ENCODE data around the gene PBX4.

PBX4 gene

GRCh38 chr19:19526581-19527370, 91.7 kb downstream of the PBX4 start:
- H3K4me1 ChIP-seq (ENCODE audit: control insufficient read depth in 1 of 2, insufficient read depth in 1 of 2, low read depth in 1 of 2, low read length in 1 of 2), result no peaks in the 10 kb centered on the region
- H3K27me3 ChIP-seq, result no peaks in the 10 kb centered on the region
- H3K27ac ChIP-seq, result no peak overlapping the region
- no peak overlapping the region for H3K4me3 ChIP-seq (ENCODE audit: low read depth in 1 of 2, low read length in 1 of 2)
- TF ChIP-seq CTCF (IDR thresholded peaks at IDR 0.05), result no peak
- H3K36me3 ChIP-seq, result peaks cover 50% of the 10 kb centered on the region
- no peaks in the 10 kb centered on the region for H3K9me3 ChIP-seq

GRCh38 chr19:19525611-19526380, 92.7 kb downstream of the PBX4 start:
- Histone ChIP-seq H3K27me3 (no peaks in the 10 kb centered on the region), H3K4me3 (ENCODE audit: low read depth in 1 of 2, low read length in 1 of 2) (no peak overlapping the region), H3K9me3 (no peaks in the 10 kb centered on the region), H3K4me1 (ENCODE audit: control insufficient read depth in 1 of 2, insufficient read depth in 1 of 2, low read depth in 1 of 2, low read length in 1 of 2) (no peaks in the 10 kb centered on the region), H3K27ac (no peak overlapping the region), H3K36me3 (peaks cover 50% of the 10 kb centered on the region)
- no peak for TF ChIP-seq CTCF (IDR thresholded peaks at IDR 0.05)

GRCh38 chr19:19524053-19524452, 94.4 kb downstream of the PBX4 start:
- Histone ChIP-seq H3K36me3 (peaks cover 40% of the 10 kb centered on the region), H3K27ac (no peak overlapping the region)

GRCh38 chr19:19523177-19523576, 95.3 kb downstream of the PBX4 start:
- Histone ChIP-seq H3K36me3 (peaks cover 31% of the 10 kb centered on the region), H3K27me3 (no peaks in the 10 kb centered on the region), H3K27ac (no peak overlapping the region), H3K9me3 (no peaks in the 10 kb centered on the region), H3K4me1 (ENCODE audit: control insufficient read depth in 1 of 2, insufficient read depth in 1 of 2, low read depth in 1 of 2, low read length in 1 of 2) (no peaks in the 10 kb centered on the region), H3K4me3 (ENCODE audit: low read depth in 1 of 2, low read length in 1 of 2) (no peak overlapping the region)
- no peak for TF ChIP-seq CTCF (IDR thresholded peaks at IDR 0.05)

More at GRCh38 chr19:19524053-19524452, 94.4 kb downstream of the PBX4 start:
- Histone ChIP-seq H3K9me3 (no peaks in the 10 kb centered on the region), H3K4me3 (ENCODE audit: low read depth in 1 of 2, low read length in 1 of 2) (no peak overlapping the region), H3K27me3 (no peaks in the 10 kb centered on the region), H3K4me1 (ENCODE audit: control insufficient read depth in 1 of 2, insufficient read depth in 1 of 2, low read depth in 1 of 2, low read length in 1 of 2) (no peaks in the 10 kb centered on the region)
- TF ChIP-seq CTCF (IDR thresholded peaks at IDR 0.05), result no peak

GRCh38 chr19:19520989-19521388, 97.5 kb downstream of the PBX4 start:
- Histone ChIP-seq H3K27ac (no peak overlapping the region), H3K36me3 (peaks cover 11% of the 10 kb centered on the region), H3K9me3 (no peaks in the 10 kb centered on the region), H3K27me3 (no peaks in the 10 kb centered on the region), H3K4me3 (ENCODE audit: low read depth in 1 of 2, low read length in 1 of 2) (no peak overlapping the region), H3K4me1 (ENCODE audit: control insufficient read depth in 1 of 2, insufficient read depth in 1 of 2, low read depth in 1 of 2, low read length in 1 of 2) (peaks cover 7% of the 10 kb centered on the region in 2 experiments)
- TF ChIP-seq CTCF (IDR thresholded peaks at IDR 0.05), result no peak

Data from neutrophil (primary cell).